A549 (cell line): Measurements from ENCODE around the gene SLC16A7. TPM values are rescaled to one million over a fixed set of nuclear protein-coding genes. Genes with fewer than 3 reads are reported as not detected.

Experiments
- ATAC-seq, 2 experiments: fragments of 200-7000 bp in 1 of 2; fragments of >200 bp in 1 of 2; cut with Nextera tagmentation in 1 of 2; cut with Tn5 transposase in 1 of 2; 3 replicates each; pipeline versions ENCODE4 v1.8.0 to v1.9.1; 2018 to 2020; ENCODE audit warnings: mild to moderate bottlenecking in 1 of 2, moderate library complexity in 1 of 2
- CTCF ChIA-PET: fragments of 300-600 bp; sonication (Branson Sonifier 250); formaldehyde crosslinking; extraction: SDS; loops from one replicate; lab custom pipeline; 2021; ENCODE audit warnings: antibody characterized with exemption, inconsistent platforms; lab: Yijun Ruan, JAX
- POLR2A ChIA-PET: fragments of 350-600 bp; formaldehyde crosslinking; extraction: SDS; loops from one replicate; lab custom pipeline; 2021; ENCODE audit warnings: antibody characterized with exemption, inconsistent platforms; lab: Yijun Ruan, JAX
- DNase-seq, 2 experiments: peaks; one replicate each; pipeline versions ENCODE4 v3.0.0 to v3.0.0-alpha.2; 2011 to 2016; ENCODE audit warnings: low read depth in 1 of 2, low spot score in 1 of 2
- FAIRE-seq: peaks from 2 replicates; lab custom pipeline; 2011; peaks lifted over from hg19 to GRCh38; lab: Jason Lieb, UNC
- H3K27ac ChIP-seq, 2 experiments: fragments of >200 bp; sonication (Bioruptor Twin); formaldehyde crosslinking; 3 replicates each; pipeline ENCODE4 v1.5.1; 2016 to 2017
- H3K4me1 ChIP-seq: fragments of >200 bp; sonication (Bioruptor Twin); formaldehyde crosslinking; 3 replicates; pipeline ENCODE4 v1.6.1; 2016
- H3K4me2 ChIP-seq: fragments of >200 bp; sonication (Bioruptor Twin); formaldehyde crosslinking; 3 replicates; pipeline ENCODE4 v1.6.1; 2016
- H3K4me3 ChIP-seq: fragments of >200 bp; sonication (Bioruptor Twin); formaldehyde crosslinking; 3 replicates; pipeline ENCODE4 v1.5.1; 2016
- H3K9me3 ChIP-seq: fragments of >200 bp; sonication (Bioruptor Twin); formaldehyde crosslinking; 3 replicates; pipeline ENCODE4 v1.6.1; 2016
- BHLHE40 ChIP-seq: IDR thresholded peaks from 2 replicates; pipeline ENCODE4 v1.6.1; 2012; ENCODE audit warnings: low read depth, low read length, inconsistent platforms
- CBX2 ChIP-seq: fragments of 200-600 bp; sonication (generic); IDR thresholded peaks from 2 replicates; pipeline ENCODE4 v1.6.1; 2016; ENCODE audit warnings: low read depth, mild to moderate bottlenecking, borderline replicate concordance
- CHD2 ChIP-seq: fragments of 150-350 bp; IDR thresholded peaks from 2 replicates; pipeline ENCODE4 v1.6.1; 2014; ENCODE audit warnings: low read length; ENCODE audit not compliant: partially characterized antibody
- CHD4 ChIP-seq: fragments of 200-600 bp; sonication (generic); IDR thresholded peaks from 2 replicates; pipeline ENCODE4 v1.6.1; 2016; ENCODE audit warnings: antibody characterized with exemption, mild to moderate bottlenecking, borderline replicate concordance
- EHF ChIP-seq: fragments of 250-450 bp; sonication (Bioruptor Pico); IDR thresholded peaks from 2 replicates; pipeline ENCODE4 v1.5.0; 2020; ENCODE audit warnings: mild to moderate bottlenecking
- FOSB ChIP-seq: fragments of 250-450 bp; sonication (Bioruptor Pico); IDR thresholded peaks from 2 replicates; pipeline ENCODE4 v1.5.0; 2020; ENCODE audit warnings: mild to moderate bottlenecking, moderate library complexity
- GATA3 ChIP-seq: IDR thresholded peaks from 2 replicates; pipeline ENCODE4 v1.6.1; 2012; ENCODE audit warnings: borderline replicate concordance
- HOXA7 ChIP-seq: fragments of 250-450 bp; sonication (Bioruptor Pico); IDR thresholded peaks from 2 replicates; pipeline ENCODE4 v1.5.0; 2020; ENCODE audit warnings: mild to moderate bottlenecking, moderate library complexity
- HOXB5 ChIP-seq: fragments of 250-450 bp; sonication (Bioruptor Pico); IDR thresholded peaks from 2 replicates; pipeline ENCODE4 v1.5.0; 2020; ENCODE audit warnings: mild to moderate bottlenecking, moderate library complexity
- KDM5A ChIP-seq: fragments of 200-600 bp; sonication (generic); IDR thresholded peaks from 2 replicates; pipeline ENCODE4 v1.6.1; 2016; ENCODE audit warnings: antibody characterized with exemption, mild to moderate bottlenecking
- MAZ ChIP-seq: fragments of 150-350 bp; IDR thresholded peaks from 2 replicates; pipeline ENCODE4 v1.6.1; 2014; ENCODE audit warnings: antibody characterized with exemption, low read depth, low read length, borderline replicate concordance
- NR3C1 ChIP-seq: fragments of >200 bp; sonication (Bioruptor Twin); formaldehyde crosslinking; IDR thresholded peaks from 3 replicates; pipeline ENCODE4 v1.6.1; 2017
- PHF8 ChIP-seq: fragments of 200-600 bp; sonication (generic); IDR thresholded peaks from 2 replicates; pipeline ENCODE4 v1.6.1; 2016; ENCODE audit warnings: low read depth, mild to moderate bottlenecking, antibody characterized with exemption, moderate library complexity, borderline replicate concordance
- POLR2A ChIP-seq: IDR thresholded peaks from 2 replicates; pipeline ENCODE4 v1.6.1; 2012; ENCODE audit warnings: mild to moderate bottlenecking, low read length
- POLR2AphosphoS2 ChIP-seq: conservative IDR thresholded peaks from 2 replicates; pipeline ENCODE4 v1.6.1; 2012; ENCODE audit warnings: low read length, improper control_type of control experiment, inconsistent platforms
- RARB ChIP-seq: fragments of 250-450 bp; sonication (Bioruptor Pico); IDR thresholded peaks from 2 replicates; pipeline ENCODE4 v1.8.0; 2021; ENCODE audit warnings: mild to moderate bottlenecking, moderate library complexity
- RNF2 ChIP-seq: fragments of 200-600 bp; sonication (generic); IDR thresholded peaks from 2 replicates; pipeline ENCODE4 v1.6.1; 2016; ENCODE audit warnings: low read depth, mild to moderate bottlenecking, antibody characterized with exemption, moderate library complexity, borderline replicate concordance
- SMC3 ChIP-seq: fragments of >200 bp; sonication (Bioruptor Twin); formaldehyde crosslinking; IDR thresholded peaks from 3 replicates; pipeline ENCODE4 v1.6.1; 2018; ENCODE audit warnings: inconsistent platforms
- SREBF2 ChIP-seq: fragments of 450-650 bp; IDR thresholded peaks from 2 replicates; pipeline ENCODE4 v1.6.1; 2014; ENCODE audit warnings: mild to moderate bottlenecking, moderate library complexity
- TP53 ChIP-seq: fragments of 250-450 bp; sonication (Bioruptor Pico); IDR thresholded peaks from 2 replicates; pipeline ENCODE4 v1.5.0; 2021; ENCODE audit warnings: mild to moderate bottlenecking, moderate library complexity
- ZNF302 ChIP-seq: fragments of 250-450 bp; sonication (Bioruptor Pico); IDR thresholded peaks from 2 replicates; pipeline ENCODE4 v1.9.0; 2021; ENCODE audit warnings: inconsistent platforms, mild to moderate bottlenecking, moderate library complexity
- ZSCAN20 ChIP-seq: fragments of 250-450 bp; sonication (Bioruptor Pico); IDR thresholded peaks from 2 replicates; pipeline ENCODE4 v1.8.0; 2022; ENCODE audit warnings: mild to moderate bottlenecking, moderate library complexity
- WGBS: methylation state at CpG from one replicate; pipeline ENCODE4 v1.1.6; 2017; ENCODE audit errors: missing lambda C conversion rate; 5-methylcytosine and 5-hydroxymethylcytosine counted together
- polyA plus RNA-seq, 4 experiments: library from polyadenylated mRNA; depleted of rRNA in 3 of 4; stranded (reverse); fragments of >200 nt; fragmentation: RNase III in 1 of 4; extraction: RNeasy Plus Mini Kit Qiagen cat#74134 plus additional on column Dnase treatment in 1 of 4; gene quantifications; 2 replicates in 3 of 4; 3 replicates in 1 of 4; pipeline ENCODE4 v1.2.3, GENCODE V29; 2011 to 2017
- TF ChIP-seq, protein P1 (sequence below): fragments of 150-350 bp; IDR thresholded peaks from 2 replicates; pipeline ENCODE4 v1.6.1; 2014; ENCODE audit warnings: low read depth, mild to moderate bottlenecking, low read length
- TF ChIP-seq, protein P2 (sequence below): IDR thresholded peaks from 2 replicates; pipeline ENCODE4 v1.6.1; 2012
- TF ChIP-seq, protein P3 (sequence below): fragments of 200-600 bp; sonication (generic); IDR thresholded peaks from 2 replicates; pipeline ENCODE4 v1.6.1; 2016; ENCODE audit warnings: antibody characterized with exemption, mild to moderate bottlenecking, moderate library complexity

SLC16A7 gene
- polyA plus RNA-seq, 2 of the 4 experiments (the other 2 are of a cell fraction): 0.14 to 0.23 TPM

DNA sequence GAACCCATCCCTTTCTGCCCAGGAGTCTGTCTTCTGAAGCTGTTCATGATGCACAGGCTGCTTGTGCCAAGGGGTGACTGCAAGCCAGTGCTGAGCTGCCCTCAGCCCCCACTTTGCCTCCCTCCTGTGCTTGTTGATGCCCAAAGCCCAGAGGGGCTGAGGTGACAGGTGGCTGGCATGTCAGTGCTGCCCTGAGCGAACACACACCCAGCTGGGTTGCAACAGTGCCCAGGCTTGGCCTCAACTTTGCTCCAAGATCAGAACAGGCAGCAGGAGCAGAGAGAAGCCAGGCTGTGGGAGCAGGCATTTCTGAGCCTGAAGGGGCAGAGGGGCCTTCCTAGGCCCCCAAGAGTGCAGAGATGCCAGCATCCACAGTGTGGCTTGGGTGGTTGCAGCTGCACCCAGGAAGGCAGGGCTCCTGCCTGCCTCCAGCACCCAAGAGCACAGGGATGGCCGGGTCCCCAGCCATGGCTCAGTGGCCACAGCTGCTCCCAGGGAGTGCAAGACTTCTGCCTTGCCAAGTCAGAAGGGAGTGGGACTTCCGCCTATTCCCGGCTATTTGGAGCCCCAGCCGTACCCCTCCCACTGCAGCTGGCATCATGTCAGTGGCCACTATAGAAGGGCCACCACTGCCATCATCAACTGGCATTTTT lies 83.1 kb downstream of the SLC16A7 start:
- ATAC-seq: no peak
- TF ChIP-seq GATA3: no peak
- TF ChIP-seq, protein P1, sequence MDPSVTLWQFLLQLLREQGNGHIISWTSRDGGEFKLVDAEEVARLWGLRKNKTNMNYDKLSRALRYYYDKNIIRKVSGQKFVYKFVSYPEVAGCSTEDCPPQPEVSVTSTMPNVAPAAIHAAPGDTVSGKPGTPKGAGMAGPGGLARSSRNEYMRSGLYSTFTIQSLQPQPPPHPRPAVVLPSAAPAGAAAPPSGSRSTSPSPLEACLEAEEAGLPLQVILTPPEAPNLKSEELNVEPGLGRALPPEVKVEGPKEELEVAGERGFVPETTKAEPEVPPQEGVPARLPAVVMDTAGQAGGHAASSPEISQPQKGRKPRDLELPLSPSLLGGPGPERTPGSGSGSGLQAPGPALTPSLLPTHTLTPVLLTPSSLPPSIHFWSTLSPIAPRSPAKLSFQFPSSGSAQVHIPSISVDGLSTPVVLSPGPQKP: no peak
- TF ChIP-seq ZSCAN20 (CRISPR knock-in tag): no peak
- no peak for TF ChIP-seq SREBF2
- TF ChIP-seq POLR2A: no peak
- TF ChIP-seq BHLHE40: no peak
- TF ChIP-seq PHF8: no peak
- TF ChIP-seq CBX2: no peak
- no peak for TF ChIP-seq POLR2AphosphoS2
- TF ChIP-seq ZNF302: no peak
- TF ChIP-seq CHD4: no peak
- TF ChIP-seq HOXA7 (CRISPR knock-in tag): no peak
- TF ChIP-seq, all 56 proteins: peak for 0
- H3K4me2 ChIP-seq: no peak overlapping the region
- CTCF ChIA-PET: no interaction called here
- DNase-seq (no peak), FAIRE-seq (no peak)
- POLR2A ChIA-PET: no interaction called here
- H3K9me3 ChIP-seq: peaks cover 3% of the 10 kb centered on the region; the same call in 1 of the 3 replicates
- 17% methylated on average over 4 of the region's 5 CpGs for WGBS
- no peak overlapping the region for H3K27ac ChIP-seq
- no peaks in the 10 kb centered on the region for H3K4me1 ChIP-seq
- no peak overlapping the region for H3K4me3 ChIP-seq

DNA sequence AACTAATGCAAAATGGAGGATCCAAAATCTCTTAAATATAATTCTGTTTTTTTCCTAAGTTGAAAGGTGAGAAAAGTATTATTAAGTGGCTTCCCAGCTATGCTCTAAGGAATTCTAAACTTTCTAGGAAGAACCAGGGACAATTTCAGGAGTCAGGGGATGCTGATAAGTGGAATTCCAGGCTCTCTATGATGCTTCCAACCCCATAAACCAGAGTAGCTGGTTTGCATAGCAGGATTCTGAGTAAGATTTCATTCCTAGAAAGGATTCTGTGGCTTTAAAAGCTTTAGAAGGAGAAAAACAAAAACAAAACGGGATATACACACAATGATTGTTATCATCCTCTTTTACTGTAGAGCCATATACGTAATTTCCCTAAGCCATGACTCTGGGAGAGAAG lies 93.9 kb downstream of the SLC16A7 start:
- ATAC-seq: no peak

More for the DNA sequence above, 93.9 kb downstream of the SLC16A7 start:
- FAIRE-seq: no peak
- ChIA-PET POLR2A (no interaction called here), CTCF (no interaction called here)
- Histone ChIP-seq H3K4me1 (no peaks in the 10 kb centered on the region), H3K9me3 (no peaks in the 10 kb centered on the region), H3K4me3 (no peak overlapping the region), H3K4me2 (no peak overlapping the region), H3K27ac (no peak overlapping the region)
- 14% methylated on average over 2 of the region's 2 CpGs for WGBS
- no peak for DNase-seq
- no peak for TF ChIP-seq SMC3
- no peak for TF ChIP-seq MAZ
- TF ChIP-seq NR3C1: no peak
- no peak for TF ChIP-seq HOXB5
- TF ChIP-seq, protein P2, sequence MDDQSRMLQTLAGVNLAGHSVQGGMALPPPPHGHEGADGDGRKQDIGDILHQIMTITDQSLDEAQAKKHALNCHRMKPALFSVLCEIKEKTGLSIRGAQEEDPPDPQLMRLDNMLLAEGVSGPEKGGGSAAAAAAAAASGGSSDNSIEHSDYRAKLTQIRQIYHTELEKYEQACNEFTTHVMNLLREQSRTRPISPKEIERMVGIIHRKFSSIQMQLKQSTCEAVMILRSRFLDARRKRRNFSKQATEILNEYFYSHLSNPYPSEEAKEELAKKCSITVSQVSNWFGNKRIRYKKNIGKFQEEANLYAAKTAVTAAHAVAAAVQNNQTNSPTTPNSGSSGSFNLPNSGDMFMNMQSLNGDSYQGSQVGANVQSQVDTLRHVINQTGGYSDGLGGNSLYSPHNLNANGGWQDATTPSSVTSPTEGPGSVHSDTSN: no peak
- no peak for TF ChIP-seq GATA3
- no peak for TF ChIP-seq CHD2
- TF ChIP-seq CBX2: no peak
- TF ChIP-seq RARB: no peak
- no peak for TF ChIP-seq EHF (CRISPR knock-in tag)
- TF ChIP-seq FOSB: no peak
- TF ChIP-seq KDM5A: no peak
- no peak for TF ChIP-seq TP53
- no peak for TF ChIP-seq POLR2A
- no peak for TF ChIP-seq RNF2
- TF ChIP-seq, protein P3, sequence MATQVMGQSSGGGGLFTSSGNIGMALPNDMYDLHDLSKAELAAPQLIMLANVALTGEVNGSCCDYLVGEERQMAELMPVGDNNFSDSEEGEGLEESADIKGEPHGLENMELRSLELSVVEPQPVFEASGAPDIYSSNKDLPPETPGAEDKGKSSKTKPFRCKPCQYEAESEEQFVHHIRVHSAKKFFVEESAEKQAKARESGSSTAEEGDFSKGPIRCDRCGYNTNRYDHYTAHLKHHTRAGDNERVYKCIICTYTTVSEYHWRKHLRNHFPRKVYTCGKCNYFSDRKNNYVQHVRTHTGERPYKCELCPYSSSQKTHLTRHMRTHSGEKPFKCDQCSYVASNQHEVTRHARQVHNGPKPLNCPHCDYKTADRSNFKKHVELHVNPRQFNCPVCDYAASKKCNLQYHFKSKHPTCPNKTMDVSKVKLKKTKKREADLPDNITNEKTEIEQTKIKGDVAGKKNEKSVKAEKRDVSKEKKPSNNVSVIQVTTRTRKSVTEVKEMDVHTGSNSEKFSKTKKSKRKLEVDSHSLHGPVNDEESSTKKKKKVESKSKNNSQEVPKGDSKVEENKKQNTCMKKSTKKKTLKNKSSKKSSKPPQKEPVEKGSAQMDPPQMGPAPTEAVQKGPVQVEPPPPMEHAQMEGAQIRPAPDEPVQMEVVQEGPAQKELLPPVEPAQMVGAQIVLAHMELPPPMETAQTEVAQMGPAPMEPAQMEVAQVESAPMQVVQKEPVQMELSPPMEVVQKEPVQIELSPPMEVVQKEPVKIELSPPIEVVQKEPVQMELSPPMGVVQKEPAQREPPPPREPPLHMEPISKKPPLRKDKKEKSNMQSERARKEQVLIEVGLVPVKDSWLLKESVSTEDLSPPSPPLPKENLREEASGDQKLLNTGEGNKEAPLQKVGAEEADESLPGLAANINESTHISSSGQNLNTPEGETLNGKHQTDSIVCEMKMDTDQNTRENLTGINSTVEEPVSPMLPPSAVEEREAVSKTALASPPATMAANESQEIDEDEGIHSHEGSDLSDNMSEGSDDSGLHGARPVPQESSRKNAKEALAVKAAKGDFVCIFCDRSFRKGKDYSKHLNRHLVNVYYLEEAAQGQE: no peak
- TF ChIP-seq, protein P1: no peak
- TF ChIP-seq, all 56 proteins: peak for 0
